Gastrocnemius medialis (tissue), 4 donors: ENCODE measurements around the gene GFAP. TPM values are rescaled to one million over a fixed set of nuclear protein-coding genes. Genes with fewer than 3 reads are reported as not detected.

ENCODE experiments used
- ATAC-seq, 2 donors: fragments of 150-250 bp; one replicate each; pipeline ENCODE4 v1.9.1; 2016
- DNase-seq, 2 donors: peaks; one replicate each; pipeline ENCODE4 v3.0.0-alpha.2; 2019
- H3K27ac ChIP-seq, 4 donors: fragments of 200-600 bp; sonication (generic); 1 replicate in 1 of 4; 2 replicates in 3 of 4; pipeline ENCODE4 v1.5.1; 2016 to 2018; ENCODE audit warnings: mild to moderate bottlenecking in 2 of 4, moderate library complexity in 1 of 4
- H3K27me3 ChIP-seq, 3 donors: fragments of 200-600 bp; sonication (generic) in 2 of 3; 1 replicate in 1 of 3; 2 replicates in 2 of 3; pipeline versions ENCODE4 v1.5.1 to v1.6.0; 2016 to 2019; ENCODE audit warnings: mild to moderate bottlenecking in 1 of 3, moderate library complexity in 1 of 3
- H3K36me3 ChIP-seq, 2 donors: fragments of 200-600 bp; sonication (generic) in 1 of 2; one replicate each; pipeline ENCODE4 v1.5.1; 2017 to 2018
- H3K4me1 ChIP-seq, 2 donors: fragments of 200-600 bp; sonication (generic) in 1 of 2; one replicate each; pipeline ENCODE4 v1.5.1; 2016 to 2017; ENCODE audit warnings: mild to moderate bottlenecking in 2 of 2
- H3K4me3 ChIP-seq, 4 donors: fragments of 200-600 bp; sonication (generic) in 3 of 4; 1 replicate in 1 of 4; 2 replicates in 3 of 4; pipeline ENCODE4 v1.5.1; 2016 to 2019; ENCODE audit warnings: mild to moderate bottlenecking in 2 of 4
- H3K9me3 ChIP-seq, 3 donors: fragments of 200-600 bp; sonication (generic) in 2 of 3; 1 replicate in 1 of 3; 2 replicates in 2 of 3; pipeline ENCODE4 v1.5.1; 2016 to 2019
- CTCF ChIP-seq, 5 experiments: fragments of 450-650 bp in 3 of 5; fragments of 200-600 bp in 2 of 5; sonication (generic) in 2 of 5; IDR thresholded peaks in 4 of 5; conservative IDR thresholded peaks in 1 of 5; 1 replicate in 4 of 5; 2 replicates in 1 of 5; pipeline ENCODE4 v1.5.1; 2016 to 2019; ENCODE audit warnings: antibody characterized with exemption in 5 of 5, mild to moderate bottlenecking in 3 of 5, moderate library complexity in 3 of 5
- POLR2A ChIP-seq, 2 donors: fragments of 450-650 bp; IDR thresholded peaks; one replicate each; pipeline ENCODE4 v1.6.1; 2017; ENCODE audit warnings: antibody characterized with exemption in 2 of 2, mild to moderate bottlenecking in 2 of 2, moderate library complexity in 2 of 2
- in situ Hi-C, 4 donors: fragments of 200-750 bp; cut with MboI; loops; one replicate each; pipeline versions ENCODE4 v1.15.0 to v1.8.0; 2017; ENCODE audit warnings: low sequenced_read_pairs in 4 of 4
- intact Hi-C: fragments of 100-400 bp; cut with DNase I; formaldehyde crosslinking; loops from one replicate; pipeline ENCODE4 v1.15.1; 2023; ENCODE audit warnings: low total_unique reads
- microRNA-seq, 2 donors: library from miRNA; unstranded; fragments of <30 nt; microRNA quantifications; one replicate each; pipeline ENCODE4, GENCODE V29; 2016; ENCODE audit warnings: borderline replicate concordance in 2 of 2
- total RNA-seq, 4 donors: library from RNA; depleted of rRNA; stranded (reverse); fragments of >200 nt; gene quantifications; one replicate each; pipeline versions ENCODE4 v1.1.0 to v1.2.3, GENCODE V29; 2016

The GFAP gene
- total RNA-seq, 4 donors from 2014 or later: not detected

- no peak for TF ChIP-seq CTCF (IDR thresholded peaks at IDR 0.05 in 4 of 5, conservative IDR thresholded peaks at IDR 0.05 in 1 of 5)
- TF ChIP-seq POLR2A (IDR thresholded peaks at IDR 0.05): no peak
- Histone ChIP-seq H3K27me3 (no peaks in the 10 kb centered on the region), H3K4me1 (no peaks in the 10 kb centered on the region), H3K27ac (no peak overlapping the region), H3K4me3 (no peak overlapping the region), H3K9me3 (no peaks in the 10 kb centered on the region), H3K36me3 (peaks cover 0 to 92% of the 10 kb centered on the region in 2 donors)
- in situ Hi-C loops (loop anchor here in 1 of 4 donors (10.0 kb wide), 1 partner anchor 88 kb away; no protein-coding TSS in a partner anchor), intact Hi-C loops (no loop called here)
- no peak for ATAC-seq
- no peak for DNase-seq
These were observed 52.9 kb downstream of the GFAP start for GRCh38 chr17:44862278-44862914.

DNA sequence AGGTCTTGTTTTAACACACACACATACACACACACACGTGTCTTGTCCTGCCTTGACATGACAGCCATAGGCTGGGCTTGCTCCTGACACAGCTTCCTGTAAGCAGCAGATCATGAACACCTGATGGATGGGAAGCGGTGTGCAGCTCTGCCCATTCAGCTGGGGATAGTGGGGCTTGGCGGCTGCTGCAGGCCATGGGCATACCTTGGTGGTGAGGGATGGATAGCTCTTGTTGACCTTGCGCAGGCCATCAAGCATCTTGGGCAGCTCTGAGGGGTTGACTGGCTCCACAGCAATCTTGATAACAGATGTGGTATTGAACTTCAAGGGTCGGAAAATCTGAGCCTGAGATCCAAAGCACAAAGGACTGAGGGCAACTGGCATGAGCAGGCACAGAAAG, 55.6 kb downstream of the GFAP start:
- H3K27ac ChIP-seq: no peak overlapping the region
- no peaks in the 10 kb centered on the region for H3K9me3 ChIP-seq
- no peaks in the 10 kb centered on the region for H3K27me3 ChIP-seq
- no peak for ATAC-seq
- intact Hi-C loops (no loop called here), in situ Hi-C loops (loop anchor here in 1 of 4 donors (10.0 kb wide), 1 partner anchor 85 kb away; no protein-coding TSS in a partner anchor)
- TF ChIP-seq CTCF (IDR thresholded peaks at IDR 0.05 in 4 of 5, conservative IDR thresholded peaks at IDR 0.05 in 1 of 5) (no peak), POLR2A (IDR thresholded peaks at IDR 0.05) (no peak)
- no peak for DNase-seq
- H3K4me3 ChIP-seq: no peak overlapping the region
- peaks cover 0 to 100% of the 10 kb centered on the region in 2 donors for H3K36me3 ChIP-seq
- no peaks in the 10 kb centered on the region for H3K4me1 ChIP-seq

DNA sequence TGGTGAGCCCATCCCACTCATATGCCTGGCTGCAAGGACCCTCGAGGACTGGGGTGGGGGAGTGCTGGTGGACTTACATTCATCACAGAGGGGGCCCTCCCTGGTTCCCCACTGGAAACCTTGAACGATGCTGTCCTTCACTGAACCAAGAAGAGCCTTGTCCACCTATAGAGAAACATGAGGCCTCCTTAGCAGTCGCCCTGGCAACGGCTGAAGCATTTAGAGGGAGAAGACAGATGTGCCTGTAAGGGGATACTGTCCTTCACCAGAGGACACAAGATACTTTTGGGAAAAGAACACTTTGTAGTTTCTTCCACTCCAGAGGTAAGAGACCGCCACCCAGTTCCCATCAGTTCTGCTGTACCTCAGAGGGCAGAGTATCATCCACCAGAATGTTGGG, 61.1 kb downstream of the GFAP start:
- H3K36me3 ChIP-seq: peaks cover 0 to 92% of the 10 kb centered on the region in 2 donors
- no peak overlapping the region for H3K4me3 ChIP-seq
- DNase-seq (no peak), ATAC-seq (no peak)
- no peak overlapping the region for H3K27ac ChIP-seq
- H3K9me3 ChIP-seq: no peaks in the 10 kb centered on the region
- in situ Hi-C loops (no loop called here), intact Hi-C loops (no loop called here)
- TF ChIP-seq POLR2A (IDR thresholded peaks at IDR 0.05) (no peak), CTCF (IDR thresholded peaks at IDR 0.05 in 4 of 5, conservative IDR thresholded peaks at IDR 0.05 in 1 of 5) (no peak)
- H3K4me1 ChIP-seq: no peaks in the 10 kb centered on the region
- H3K27me3 ChIP-seq: no peaks in the 10 kb centered on the region

Small RNAs within 50 kb of the gene (microRNA-seq; reads per million reads assigned to microRNA genes)
- 0 reads per million in 2 donors for gene MIR6783

Other genes with a start within 250 kb of the GFAP start
- 10 to 100 TPM; 44.3 to 54.3 (median 51.5) TPM for gene CCDC43, start 225.7 kb downstream of the GFAP start, total RNA-seq
- gene DBF4B, start 206.8 kb downstream of the GFAP start, total RNA-seq: 1 to 10 TPM in 3 of 4 donors, under 1 TPM in 1; 0.63 to 2.9 (median 1.7) TPM
- gene ADAM11, start 156.5 kb downstream of the GFAP start, total RNA-seq: under 1 TPM in 2 of 4 donors, not detected in 2; 0.04 to 0.36 TPM
- 1 to 10 TPM; 2.1 to 9.2 (median 4.6) TPM for gene GJC1, start 85.2 kb downstream of the GFAP start, total RNA-seq
- 1 to 10 TPM; 1.8 to 6.6 (median 4.4) TPM for gene HIGD1B, start 67.6 kb downstream of the GFAP start, total RNA-seq
- gene EFTUD2, start 16.1 kb downstream of the GFAP start, total RNA-seq: 100 to 1,000 TPM in 1 of 4 donors, 10 to 100 TPM in 3; 65.0 to 116 (median 81.3) TPM
- gene KIF18B, start 32.3 kb upstream of the GFAP start, total RNA-seq: 1 to 10 TPM in 1 of 4 donors, under 1 TPM in 1, not detected in 2; 0.09 to 1.7 TPM
- gene C1QL1, start 52.8 kb upstream of the GFAP start, total RNA-seq: not detected
- gene DCAKD, start 136.1 kb upstream of the GFAP start, total RNA-seq: 10 to 100 TPM in 3 of 4 donors, 1 to 10 TPM in 1; 9.8 to 14.4 (median 12.3) TPM
- 100 to 1,000 TPM in 1 of 4 donors, 10 to 100 TPM in 3; 60.7 to 127 (median 71.5) TPM for gene NMT1, start 145.8 kb upstream of the GFAP start, total RNA-seq
- gene PLCD3, start 217.0 kb upstream of the GFAP start, total RNA-seq: 100 to 1,000 TPM in 1 of 4 donors, 10 to 100 TPM in 3; 38.6 to 186 (median 75.1) TPM
- 1 to 10 TPM; 2.2 to 3.2 (median 2.5) TPM for gene ACBD4, start 220.2 kb upstream of the GFAP start, total RNA-seq
- 10 to 100 TPM; 26.3 to 79.6 (median 36.9) TPM for gene HEXIM1, start 233.0 kb upstream of the GFAP start, total RNA-seq
- gene HEXIM2, start 246.4 kb upstream of the GFAP start, total RNA-seq: 10 to 100 TPM; 31.4 to 70.8 (median 64.9) TPM